CD4-positive, alpha-beta T cell treated with Interleukin-6 for 4 hours (primary cell): Measurements from ENCODE around the gene TFCP2L1.
"Not testable (repeated sequence)": the region's sequence is repeated elsewhere in the genome, so short reads cannot be mapped to it uniquely, and the experiment has no call there.

Source experiments
- DNase-seq: peaks from one replicate; pipeline ENCODE4 v3.0.0-alpha.2; 2020; ENCODE audit warnings: mixed read lengths

Gene TFCP2L1

DNA sequence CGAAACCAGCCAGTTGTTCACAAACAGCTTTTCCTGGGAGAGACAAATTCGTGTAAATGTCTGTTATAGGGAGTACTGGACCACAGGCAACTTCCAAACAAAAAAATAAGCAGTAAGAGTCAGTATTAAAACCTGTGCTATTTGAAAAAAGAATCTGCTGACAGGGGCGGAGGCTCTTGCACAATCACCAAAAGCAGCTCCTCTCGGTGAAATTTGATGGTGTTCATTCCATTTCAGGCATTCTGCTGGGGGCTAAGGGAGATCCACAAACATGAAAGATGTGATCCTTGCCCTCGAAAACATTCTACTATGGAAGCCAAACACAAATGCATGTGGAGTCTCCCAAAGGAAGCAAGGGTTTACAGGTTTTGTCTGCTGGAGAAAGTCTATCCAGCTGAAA is 45.0 kb downstream of the TFCP2L1 start:
- DNase-seq: no peak

DNA sequence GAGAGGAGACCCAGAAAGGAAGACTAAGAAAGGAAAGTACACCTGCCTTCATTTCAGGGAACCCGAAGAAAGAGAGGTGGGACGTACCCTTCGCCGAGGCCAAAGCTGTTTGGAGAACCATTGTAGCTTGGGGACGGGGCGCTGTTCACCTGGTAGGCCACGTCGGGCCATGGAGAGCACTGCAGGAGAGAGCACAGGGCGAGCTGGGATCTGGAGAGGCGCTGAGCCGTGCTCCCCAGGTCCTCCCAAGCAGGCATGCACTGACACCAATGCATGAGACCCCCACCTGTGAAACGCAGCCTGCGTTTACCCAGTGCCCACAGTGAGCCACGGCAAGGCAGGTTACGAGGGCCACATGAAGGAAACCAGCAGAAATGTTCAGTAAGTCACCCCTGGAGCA is 45.5 kb downstream of the TFCP2L1 start:
- no peak for DNase-seq

DNA sequence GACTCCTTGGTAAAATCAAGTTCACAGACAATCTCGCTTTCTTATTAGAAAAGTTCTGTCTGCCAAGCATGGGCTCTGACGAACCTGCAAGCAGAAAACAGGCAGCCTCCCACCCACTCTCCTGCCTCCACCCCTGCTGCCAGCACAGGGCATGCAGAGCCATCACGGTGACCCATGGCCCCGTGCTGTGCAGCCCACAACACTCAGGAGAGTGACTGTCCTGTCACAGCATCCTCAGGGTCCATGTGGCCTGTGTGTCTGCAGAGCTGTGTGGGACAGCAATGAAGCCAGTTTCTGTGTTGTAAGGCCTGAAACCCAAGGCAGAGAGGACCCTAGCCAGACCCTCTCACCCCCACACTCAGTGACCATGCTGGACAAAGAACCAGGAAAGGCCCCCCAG is 46.2 kb downstream of the TFCP2L1 start:
- DNase-seq: no peak

DNA sequence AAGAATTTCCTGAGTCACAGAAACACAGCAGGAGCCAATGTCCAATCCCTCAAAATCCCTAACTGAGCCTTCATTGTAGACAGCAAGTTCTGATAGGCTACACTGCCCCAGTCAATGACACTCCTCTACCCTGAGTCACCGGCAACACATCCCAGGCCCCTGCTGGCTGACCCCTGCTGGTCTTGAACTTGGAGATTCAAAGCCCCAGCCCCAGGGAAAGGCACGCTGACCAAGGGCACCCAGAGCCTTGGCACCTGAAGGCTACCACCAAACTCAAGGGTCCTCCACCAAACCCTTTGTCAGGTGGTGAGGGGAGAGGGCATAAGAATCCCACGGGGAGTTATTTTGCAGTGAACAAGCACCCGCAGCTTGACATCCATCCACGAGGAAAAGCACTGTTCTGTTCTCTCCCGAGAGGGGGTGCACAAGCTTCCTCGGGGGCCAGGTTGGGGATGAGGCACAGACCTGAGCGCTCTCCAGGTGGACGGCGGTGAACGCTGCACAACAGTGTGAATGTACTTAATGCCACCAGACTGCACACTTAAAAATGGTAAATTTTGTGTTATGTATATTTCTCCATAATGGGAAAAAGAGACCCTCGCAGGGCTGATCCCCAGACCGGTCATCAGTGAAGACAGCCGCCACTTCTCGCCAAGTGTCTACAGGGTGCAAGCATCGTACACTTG is 46.9 kb downstream of the TFCP2L1 start:
- DNase-seq: no peak

DNA sequence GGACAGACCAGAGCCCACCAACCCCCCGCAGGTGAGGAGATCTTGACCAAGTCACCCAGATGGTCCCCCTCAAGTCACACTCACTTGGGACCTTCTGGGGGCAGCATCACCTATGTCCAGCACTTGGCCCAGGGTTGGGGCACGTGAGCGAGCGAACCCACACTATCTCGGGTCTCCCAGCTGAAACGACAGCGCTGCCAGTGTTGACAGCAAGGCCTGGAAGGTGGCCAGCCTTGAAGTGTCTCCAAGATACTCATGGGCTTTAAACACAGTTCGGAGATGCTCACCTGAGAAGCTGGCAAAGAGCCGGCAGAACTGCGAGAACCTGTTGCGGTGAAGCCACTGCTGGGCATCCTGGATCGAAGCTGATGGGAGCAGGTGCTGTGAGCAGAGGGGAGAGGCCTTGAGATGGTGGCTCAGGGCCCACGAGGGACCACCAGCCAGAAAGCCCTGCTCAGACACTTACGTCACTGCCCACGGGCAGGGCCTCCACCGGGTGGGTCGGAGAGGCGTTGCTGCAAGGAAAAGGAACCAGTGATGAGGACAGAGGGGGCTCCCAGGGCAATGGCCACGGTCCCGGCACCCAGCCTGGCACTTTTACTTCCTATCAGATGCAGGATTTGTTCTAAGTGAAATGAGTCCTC is 47.5 kb downstream of the TFCP2L1 start:
- no peak for DNase-seq

DNA sequence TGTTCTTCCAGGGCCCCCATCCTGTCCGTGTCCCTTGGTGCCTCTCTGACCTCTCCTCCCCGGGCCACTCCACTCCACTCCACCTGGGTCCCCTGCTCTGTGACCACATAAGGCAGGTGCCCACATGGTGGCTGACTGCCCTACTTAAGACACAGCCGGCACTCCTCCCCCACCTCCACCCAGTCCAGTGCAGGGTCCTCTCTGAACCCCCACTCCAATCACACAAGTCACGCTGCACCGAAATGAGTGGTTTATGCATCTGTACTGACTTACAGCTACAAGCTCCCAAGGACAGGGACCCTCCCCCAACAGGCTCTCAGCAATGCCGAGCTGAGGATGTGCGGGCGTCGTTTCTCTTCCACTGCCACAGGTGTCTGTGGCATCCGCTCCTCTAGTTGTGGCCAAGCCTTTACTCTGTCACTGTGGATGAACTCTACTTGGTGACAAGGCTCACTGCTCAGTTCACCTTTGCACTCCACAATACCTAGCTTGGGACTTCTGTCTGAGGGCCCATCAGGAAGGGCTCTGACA is 48.3 kb downstream of the TFCP2L1 start:
- DNase-seq: no peak

DNA sequence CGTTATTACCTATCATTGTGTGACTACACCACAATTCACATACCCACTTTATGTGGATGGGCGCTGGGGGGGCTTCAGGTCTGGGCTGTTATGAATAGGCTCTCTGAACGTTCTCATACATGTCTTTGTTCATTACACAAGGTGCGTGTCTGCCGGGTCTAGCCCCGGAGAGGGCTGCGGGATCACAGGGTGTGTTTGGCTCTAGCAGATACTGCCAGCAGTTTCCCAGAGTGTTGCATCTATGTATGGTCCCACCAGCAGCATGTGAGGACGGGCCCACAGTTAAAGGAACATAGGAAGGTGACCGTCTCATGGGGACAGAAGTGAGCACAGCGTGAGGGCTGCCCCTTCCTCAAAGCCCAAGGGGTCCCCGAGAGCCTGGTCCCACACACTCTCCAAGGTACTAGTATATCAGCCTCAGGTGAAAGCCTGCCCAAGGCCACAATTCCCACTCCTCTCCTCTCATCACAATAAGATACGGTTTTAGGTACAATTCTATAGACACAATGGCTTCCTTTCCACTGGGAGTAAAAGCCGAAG is 48.8 kb downstream of the TFCP2L1 start:
- no peak for DNase-seq

DNA sequence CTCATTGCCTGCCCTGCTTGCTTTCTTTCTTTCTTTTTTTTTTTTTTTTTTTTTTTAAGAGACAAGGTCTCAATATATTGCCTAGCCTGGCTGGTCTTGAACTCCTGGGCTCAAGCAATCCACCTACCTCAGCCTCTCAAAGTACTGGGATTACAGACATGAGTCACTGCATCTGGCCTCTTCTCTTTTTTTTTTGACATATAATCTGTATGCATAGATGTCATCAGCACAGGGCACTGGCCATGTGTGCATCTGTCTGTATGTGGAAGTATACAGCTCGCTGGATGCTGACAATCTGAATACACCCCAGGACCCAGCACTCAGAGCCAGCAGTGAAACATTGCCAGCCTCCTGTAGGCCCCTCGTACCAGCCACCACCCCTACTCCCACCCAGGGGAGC is 49.5 kb downstream of the TFCP2L1 start:
- no peak for DNase-seq

DNA sequence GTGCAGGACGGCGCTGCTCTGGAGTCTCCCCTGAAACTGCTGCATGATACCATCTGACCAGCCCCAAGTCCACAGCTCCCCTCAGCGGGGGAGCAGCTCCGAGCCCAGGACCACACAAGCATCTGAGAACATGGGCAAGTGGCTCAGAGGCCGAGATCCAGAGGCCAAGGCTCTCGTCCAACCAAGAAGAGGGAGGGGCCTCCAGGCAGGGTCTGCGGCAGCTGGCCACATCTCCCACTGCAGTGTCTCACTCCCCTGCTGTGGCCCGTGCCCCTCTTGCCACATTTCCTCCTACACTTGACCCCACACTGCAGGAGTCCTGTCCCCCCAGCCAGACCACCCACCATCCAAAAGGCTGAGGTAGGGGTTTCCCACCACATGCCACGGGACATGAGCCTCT is 50.2 kb downstream of the TFCP2L1 start:
- no peak for DNase-seq

DNA sequence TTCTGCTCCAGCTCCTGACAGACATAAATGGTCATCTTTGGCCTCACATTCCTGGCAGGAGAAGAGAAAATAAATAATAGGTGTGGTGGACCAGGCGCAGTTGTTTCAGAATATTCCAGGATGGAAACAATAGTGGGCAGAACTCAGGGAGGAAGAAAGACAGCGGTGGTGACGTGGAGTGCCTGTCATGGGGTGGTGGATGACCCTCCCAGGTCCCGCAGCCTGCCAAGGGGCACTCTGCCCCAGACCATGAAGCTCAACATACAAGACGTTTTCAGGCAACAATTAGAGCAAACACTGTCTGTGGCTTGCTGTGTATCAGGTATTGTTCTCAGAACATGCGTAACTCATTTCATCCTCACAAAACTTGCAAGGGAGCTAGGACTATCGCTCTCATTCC is 50.9 kb downstream of the TFCP2L1 start:
- DNase-seq: no peak

DNA sequence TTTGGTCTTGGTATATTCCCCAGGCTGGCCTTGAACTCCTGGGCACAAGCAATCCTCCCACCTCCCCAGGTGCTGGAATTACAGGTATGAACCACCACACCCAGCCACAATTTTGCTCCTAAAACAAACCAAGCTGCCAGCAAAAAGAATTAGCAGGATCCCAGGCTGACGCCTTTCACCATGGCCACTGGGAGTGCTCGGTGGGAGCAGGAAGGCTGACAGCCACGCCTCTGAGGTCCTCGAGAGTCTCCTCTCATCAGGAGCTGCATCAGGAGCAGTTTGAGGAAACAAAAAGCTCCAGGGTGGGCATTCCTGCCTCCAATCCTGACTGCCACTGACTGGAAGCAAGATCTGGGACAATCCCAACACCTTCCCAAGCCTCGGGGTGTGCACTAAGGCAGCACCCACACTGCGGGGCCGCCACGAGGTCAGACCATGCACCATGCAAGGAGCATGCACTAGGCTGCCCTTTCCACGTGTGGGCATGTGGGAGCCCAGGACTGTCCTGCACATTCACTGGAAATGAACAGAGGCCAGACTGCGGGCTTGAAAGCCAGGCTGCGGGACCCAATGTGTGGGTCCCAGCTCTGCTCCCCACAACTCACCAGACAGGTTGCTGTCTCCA is 51.4 kb downstream of the TFCP2L1 start:
- no peak for DNase-seq

DNA sequence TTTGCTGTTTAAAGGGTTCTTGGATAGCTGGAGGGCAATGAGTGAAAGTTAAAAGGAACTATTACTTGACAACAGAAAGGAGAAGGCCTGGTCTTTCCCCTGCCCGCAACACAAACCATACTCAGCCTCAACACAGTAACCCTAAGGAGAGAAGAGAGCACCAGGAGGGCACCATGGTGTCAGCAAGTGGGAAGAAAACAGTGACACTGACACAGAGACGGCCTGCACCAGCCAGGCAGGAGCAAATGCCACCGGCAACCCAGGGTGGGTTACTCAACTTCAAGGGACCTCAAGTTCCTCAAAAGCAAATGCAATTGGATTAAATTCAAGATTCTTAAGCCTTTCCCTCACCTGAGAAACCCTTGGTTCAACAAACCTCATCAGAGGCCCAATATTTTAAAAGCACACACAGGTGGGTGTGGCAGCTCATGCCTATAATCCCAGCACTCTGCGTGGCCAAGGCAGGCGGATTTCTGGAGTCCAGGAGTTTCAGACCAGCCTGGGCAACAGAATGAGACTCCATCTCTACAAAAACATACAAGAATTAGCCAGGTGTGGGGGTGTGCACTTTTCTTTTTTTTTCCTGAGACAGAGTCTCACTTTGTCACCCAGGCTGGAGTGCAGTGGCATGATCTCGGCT is 52.3 kb downstream of the TFCP2L1 start:
- no peak for DNase-seq

DNA sequence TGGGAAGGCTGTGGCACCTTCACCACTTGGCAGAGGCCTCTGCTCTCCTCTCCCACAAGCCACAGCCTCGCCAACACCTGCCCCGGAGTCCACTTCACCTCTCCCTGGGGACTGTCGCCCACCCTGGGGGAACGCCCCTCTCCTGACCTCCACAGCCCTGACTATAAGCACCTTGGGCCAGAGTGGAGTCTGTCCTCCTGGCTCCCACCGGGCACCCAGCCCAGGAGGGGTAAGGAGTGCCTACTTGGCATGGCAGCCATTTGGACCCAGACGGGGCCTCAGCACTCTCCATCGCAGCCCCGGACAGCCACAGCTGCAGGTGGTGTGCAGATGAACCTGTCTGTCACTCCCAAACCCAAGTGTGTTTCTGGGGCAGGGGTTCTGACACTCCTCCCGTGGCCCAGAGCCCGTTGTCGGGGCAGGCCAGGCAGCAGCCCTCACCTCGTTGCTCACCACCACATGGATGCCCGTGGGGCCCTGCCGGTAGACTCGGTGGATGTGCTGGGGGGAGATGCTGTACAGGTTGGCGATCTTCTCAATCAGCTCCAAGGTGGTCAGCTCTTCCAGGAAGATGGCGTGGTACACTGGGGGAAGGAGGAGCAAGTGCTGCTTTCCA is 53.5 kb downstream of the TFCP2L1 start:
- no peak for DNase-seq

DNA sequence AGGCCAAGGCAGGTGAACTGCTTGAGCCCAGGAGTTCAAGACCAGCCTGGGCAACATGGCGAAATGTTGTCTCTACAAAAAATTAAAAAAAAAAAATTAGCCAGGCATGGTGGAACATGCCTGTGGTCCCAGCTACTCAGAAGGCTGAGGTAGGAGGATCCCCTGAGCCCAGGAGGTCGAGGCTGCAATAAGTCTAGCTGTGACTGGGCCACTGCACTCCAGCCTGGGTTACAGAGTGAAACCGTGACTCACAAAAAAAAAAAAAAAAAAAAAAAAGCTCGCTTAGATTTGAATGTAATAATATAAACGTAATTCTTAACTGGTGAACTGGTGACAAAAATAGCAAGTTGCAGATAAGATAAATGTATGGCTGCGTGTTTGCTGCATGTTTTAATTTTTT is 56.5 kb downstream of the TFCP2L1 start:
- no peak for DNase-seq

DNA sequence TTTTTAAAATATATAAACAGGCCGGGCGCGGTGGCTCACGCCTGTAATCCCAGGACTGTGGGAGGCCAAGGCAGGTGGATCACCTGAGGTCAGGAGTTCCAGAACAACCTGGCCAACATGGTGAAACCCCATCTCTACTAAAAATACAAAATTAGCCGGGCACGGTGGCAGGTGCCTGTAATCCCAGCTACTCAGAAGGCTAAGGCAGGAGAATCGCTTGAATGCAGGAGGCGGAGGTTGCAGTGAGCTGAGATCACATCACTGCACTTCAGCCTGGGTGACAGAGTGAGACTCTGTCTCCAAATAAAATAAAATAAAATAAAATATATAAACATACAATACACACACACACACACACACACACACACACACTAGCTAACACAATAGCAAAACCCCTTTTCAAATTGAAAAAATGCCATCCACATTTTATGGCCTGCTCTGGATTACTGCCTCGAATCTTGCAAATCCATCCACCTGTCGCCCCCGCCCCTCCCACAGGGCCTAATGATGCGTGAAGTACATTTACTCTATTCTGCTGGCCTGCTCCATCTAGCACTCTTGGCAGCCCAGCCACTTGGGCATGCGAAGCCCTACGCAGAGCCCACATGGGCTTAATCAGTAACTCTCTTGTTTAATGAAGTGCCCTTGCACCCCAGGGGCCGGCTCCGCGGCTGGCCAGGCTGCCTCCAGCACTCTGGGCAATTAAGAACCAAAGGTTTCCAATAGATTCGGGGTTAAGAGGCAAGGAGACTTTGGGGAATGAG is 57.4 kb downstream of the TFCP2L1 start:
- not testable (repeated sequence) for DNase-seq

DNA sequence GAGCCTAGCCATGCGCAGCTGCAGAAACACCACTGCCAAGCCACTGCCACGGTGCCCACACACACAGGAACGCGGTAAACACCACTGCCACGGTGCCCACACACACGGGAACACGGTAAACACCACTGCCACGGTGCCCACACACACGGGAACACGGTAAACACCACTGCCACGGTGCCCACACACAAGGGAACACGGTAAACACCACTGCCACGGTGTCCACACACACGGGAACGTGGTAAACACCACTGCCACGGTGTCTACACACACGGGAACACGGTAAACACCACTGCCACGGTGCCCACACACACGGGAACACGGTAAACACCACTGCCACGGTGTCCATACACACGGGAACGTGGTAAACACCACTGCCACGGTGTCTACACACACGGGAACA is 59.3 kb downstream of the TFCP2L1 start:
- not testable (repeated sequence) for DNase-seq

DNA sequence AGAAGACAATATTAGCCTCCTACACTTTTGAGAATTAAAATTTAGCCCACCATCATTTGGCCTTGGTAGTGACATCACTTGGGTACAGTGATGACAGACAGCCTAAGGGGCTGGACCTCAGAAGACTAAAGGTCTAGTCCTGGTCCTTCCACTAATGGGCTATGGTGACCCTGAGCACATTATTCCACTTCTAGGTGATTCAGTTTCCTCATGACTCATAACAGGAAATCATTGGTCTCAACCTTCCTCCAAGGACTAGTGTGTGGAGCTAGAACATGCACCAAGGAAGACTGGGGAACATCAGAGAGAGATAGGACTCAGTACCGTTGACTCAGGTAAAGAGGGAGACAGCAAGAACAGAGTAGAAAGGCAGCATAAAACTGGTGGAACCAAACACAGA is 64.0 kb downstream of the TFCP2L1 start:
- DNase-seq: no peak

DNA sequence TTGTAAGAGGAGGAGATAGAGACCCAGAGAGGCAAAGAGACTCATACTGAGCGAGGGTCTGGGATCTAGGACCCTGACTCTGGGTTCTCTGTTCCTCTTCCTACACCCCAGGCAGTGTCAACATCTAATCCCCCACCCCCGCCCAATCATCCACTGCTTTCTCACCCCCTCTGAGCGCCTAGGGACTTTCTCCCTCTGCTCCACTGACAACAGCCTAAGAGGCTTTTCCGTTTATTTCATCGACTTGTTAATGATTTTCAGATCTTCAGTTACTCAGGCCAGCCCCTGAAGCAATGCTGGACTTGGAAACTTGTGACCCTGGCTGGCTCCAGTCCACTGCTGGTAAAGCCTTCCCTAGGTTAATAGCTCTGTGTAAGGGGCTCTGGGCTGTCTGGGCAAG is 65.1 kb downstream of the TFCP2L1 start:
- no peak for DNase-seq

DNA sequence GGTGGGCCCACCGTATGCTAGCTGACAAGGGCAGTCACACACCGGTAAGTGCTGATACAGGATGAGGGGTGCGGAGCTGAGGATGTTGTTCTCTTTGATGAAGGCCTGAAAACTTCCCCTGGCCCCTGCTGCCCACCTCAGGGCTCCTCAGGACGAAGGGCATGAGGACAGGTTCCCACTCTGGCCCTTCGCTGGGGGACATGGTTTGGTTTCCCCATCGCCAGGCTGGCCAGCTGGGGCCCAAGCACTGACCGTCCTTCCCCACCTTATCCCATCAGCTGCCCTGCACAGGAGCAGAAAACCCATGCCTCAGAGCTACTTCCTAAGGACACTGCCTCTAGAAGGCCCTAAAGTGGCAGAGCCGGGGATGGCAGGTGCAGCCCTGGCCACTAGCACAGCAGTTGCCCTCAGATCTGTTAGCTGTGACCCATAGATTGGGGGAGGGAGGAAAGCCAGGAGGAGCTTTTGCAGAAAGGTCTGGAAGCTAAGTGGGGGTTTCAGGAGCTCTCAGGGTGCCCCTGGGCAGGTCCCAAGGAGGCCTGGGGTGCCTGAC is 66.5 kb downstream of the TFCP2L1 start:
- no peak for DNase-seq

DNA sequence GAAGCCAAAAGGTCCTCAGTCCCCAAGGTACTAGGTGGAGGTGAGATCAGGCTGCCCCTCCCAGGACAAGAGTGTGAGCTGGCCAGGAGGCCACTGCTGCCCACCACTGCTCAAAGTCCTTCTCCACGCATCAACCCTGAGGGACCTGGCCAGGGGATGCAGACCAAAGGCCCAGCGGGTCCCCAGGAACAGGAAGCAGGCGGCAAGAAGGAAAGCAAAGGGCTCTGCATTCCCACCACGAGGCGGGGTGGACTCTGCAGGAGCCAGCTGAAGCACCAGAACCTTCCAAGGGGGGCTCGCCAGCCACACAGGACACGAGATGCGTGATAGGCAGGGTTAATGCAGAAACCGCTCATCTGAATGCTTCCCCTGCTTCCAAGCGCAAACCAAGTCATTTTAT is 67.4 kb downstream of the TFCP2L1 start:
- no peak for DNase-seq

DNA sequence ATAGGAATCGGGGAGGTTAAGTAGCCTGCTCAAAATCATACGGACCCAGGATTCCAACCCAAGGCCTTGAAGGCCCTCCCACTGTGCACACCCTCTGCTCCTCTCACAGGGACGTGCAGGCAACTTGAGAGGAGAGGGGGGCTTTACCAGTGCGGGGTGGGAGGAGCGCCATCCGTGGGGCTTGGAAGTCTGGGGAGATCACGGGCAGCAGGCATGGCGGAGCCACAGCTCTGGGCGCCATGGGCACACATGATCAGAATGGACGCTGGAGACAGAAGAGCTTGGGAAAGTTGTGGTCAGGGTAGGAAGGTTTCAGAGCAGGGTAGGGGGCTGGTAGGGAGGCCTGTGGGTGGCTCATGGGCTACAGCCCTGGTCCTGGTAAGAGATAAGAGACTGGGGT is 70.7 kb downstream of the TFCP2L1 start:
- DNase-seq: no peak

DNA sequence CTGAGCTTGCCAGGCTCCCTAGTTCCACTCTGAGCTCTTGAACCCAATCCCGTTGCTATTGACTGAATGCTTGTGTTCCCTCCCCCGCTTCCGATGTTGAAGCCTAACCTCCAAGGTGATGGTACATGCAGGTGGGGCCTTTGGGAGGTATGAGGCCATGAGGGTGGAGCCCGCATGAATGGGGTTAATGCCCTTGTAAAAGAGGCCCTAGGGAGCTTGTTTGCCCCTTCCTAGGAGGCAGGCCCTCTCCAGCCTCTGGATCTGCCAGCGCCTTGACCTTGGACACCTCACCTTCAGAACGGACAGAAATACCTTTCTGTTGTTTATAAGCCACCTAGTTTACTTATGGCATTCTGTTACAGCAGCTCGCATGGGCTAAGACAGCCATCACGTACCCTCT is 71.6 kb downstream of the TFCP2L1 start:
- no peak for DNase-seq
